HG03460 (cell line): ENCODE measurements around the gene ARPC5.
"Not testable (repeated sequence)": the region's sequence is repeated elsewhere in the genome, so short reads cannot be mapped to it uniquely, and the experiment has no call there.

ENCODE experiments used
- ATAC-seq: cut with Tn5 transposase; IDR thresholded peaks from one replicate; pipeline ENCODE4 v1.9.1; 2021; ENCODE audit not compliant: unreplicated experiment

The ARPC5 gene

GRCh38 chr1:183635606-183636333 is at the start of gene ARPC5:
TSS of gene ARPC5 (minus strand) at chr1:183635783. CDS start at chr1:183635659, 124 bp downstream.
- peak; percentile 84 for ATAC-seq

DNA sequence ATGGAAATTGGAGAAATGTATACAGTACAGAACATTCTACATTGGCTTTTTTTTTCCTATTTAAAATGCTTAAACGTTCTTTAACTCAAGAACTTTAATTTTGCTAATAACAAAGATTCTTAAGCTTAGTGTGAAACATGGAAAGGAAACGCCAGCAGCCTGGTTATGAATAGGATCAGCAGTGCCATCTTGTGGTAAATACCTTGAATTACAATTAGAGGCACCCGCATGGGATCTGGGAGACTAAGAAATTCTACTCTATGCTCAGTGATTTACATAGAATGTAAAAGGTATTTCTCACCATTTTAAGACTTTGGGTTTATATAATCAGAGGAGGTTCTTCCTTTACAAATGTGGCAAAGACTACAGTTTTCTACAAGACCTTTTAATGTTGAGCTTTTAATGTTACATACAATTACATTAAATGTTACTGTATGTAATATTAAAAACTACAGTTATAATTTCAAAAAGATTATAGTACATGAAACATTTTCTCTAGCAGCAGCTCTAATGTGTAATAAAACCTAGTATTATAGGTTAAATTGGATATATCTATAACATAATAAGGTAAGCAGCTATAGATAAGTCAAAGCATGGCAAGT is 49.6 kb upstream of the ARPC5 start:
- ATAC-seq: no peak

- ATAC-seq: not testable (repeated sequence)
These were observed 43.8 kb upstream of the ARPC5 start for GRCh38 chr1:183679363-183679762.

- ATAC-seq: no peak
These were observed 43.2 kb upstream of the ARPC5 start for GRCh38 chr1:183678819-183679218.

GRCh38 chr1:183676586-183677189 is 41.1 kb upstream of the ARPC5 start:
- no peak for ATAC-seq

- ATAC-seq: no peak
These were observed 40.5 kb upstream of the ARPC5 start for GRCh38 chr1:183675883-183676585.

DNA sequence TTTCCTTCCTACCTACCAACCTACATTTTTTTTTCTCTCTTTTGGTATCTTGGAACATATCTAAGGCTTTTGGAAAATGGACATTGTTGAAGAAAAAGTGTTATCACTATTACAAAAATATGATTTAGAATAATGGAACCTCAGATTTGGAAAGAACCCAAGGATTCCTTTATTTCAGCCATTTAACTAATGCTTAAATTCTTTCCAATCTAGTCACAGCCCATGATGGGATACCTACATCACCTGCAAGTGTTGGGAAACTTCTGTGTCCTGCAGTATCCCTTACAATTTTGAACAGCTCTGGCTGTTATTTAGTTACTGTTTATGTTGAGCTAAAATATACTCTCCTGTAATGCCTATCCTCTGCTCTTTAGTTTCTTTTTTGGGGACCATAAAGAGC is 39.8 kb upstream of the ARPC5 start:
- no peak for ATAC-seq

- no peak for ATAC-seq
These were observed 39.3 kb upstream of the ARPC5 start for GRCh38 chr1:183674886-183675285.

- no peak for ATAC-seq
These were observed 38.8 kb upstream of the ARPC5 start for GRCh38 chr1:183674339-183674738.

GRCh38 chr1:183673605-183674323 is 38.2 kb upstream of the ARPC5 start:
- no peak for ATAC-seq

DNA sequence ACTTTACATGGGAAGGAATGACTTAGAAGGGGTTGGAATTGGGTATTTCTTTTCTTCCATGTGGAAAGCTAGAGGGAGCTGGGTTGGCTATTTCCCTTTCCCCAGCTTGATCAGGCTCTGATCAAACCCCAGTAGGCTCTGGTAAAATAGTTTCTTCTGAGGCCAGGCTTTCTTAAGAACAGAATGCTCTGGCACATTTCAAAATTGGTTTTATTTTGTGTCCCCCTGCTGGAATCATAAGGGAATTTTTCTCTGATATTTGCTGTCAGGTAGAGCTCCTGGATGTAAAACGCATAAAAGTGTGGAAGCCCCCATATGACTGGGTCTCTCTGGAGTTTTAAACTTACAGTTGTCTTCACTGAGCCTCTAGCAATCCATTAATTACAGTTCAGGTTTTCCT is 34.6 kb upstream of the ARPC5 start:
- ATAC-seq: no peak

- ATAC-seq: no peak
These were observed 20.8 kb upstream of the ARPC5 start for GRCh38 chr1:183656355-183656754.

GRCh38 chr1:183655562-183656075 is 20.0 kb upstream of the ARPC5 start:
- peak; percentile 71 for ATAC-seq

DNA sequence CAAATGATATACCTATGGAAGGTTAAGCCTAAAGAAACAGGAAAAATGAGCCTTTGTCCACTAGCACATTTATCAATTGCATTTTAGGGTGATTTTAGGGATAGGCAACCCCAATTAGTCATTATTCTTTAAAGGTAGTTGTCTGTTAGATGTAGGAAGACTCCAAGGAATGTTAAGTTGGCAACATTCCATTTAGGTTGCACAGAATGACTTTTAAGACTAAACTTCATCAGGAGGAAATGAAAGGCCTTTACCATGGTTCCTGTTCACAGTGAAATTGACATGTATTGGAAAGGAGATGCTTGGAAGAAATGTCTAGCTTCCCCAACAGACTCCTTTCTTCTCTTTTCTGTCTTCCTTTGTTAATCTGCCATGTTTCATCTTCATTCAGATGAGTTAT is 19.1 kb upstream of the ARPC5 start:
- no peak for ATAC-seq

DNA sequence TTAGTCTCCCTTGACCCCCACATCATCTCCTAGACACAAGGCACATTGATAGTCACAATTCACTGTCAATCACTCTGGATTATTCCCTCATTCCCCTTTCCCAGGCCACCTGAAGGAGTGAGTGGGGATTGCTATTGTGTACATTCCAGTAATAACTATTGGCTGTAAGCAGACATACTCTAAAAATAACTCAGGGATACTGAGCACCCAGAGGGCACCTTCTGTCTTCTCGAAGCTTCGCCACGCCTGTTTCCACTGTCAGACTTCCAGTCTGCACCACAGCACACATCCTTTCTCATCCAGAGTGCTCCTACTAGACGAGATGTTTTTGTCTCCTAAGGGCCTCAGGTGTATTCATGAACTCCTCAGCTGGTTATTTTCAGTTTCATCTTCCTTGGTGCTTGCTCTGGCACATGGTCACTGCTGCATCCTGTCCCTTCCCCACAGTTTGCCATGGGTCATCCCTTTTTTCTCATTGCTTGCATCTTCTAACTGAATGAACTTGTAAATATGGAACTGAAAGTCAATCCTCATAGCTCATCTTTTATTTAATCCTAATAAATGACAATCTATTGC is 18.4 kb upstream of the ARPC5 start:
- ATAC-seq: peak; percentile 48

DNA sequence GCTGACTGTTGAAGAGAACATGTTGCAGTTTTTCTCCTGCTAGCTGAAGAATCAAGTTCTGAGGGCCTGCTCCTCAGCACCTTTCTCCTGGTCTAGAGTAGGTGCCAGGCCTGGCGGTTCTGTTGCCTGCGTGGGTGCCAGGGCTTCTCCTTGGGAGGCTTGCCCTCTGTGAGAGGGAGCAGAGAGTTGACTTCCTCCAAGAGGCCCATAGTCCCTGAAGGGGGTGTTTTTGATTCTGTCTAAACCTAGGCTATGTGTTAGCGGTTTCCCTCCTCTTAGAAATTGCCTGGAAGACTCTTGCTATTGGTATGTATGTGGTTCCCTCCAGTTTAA is 17.8 kb upstream of the ARPC5 start:
- no peak for ATAC-seq

- no peak for ATAC-seq
These were observed 17.2 kb upstream of the ARPC5 start, which contains the start of gene APOBEC4 for GRCh38 chr1:183652547-183653461. TSS of gene APOBEC4 (minus strand) at chr1:183653316. CDS start at chr1:183648781, 4,535 bp downstream.

GRCh38 chr1:183652107-183652506 is 16.5 kb upstream of the ARPC5 start:
- ATAC-seq: no peak

DNA sequence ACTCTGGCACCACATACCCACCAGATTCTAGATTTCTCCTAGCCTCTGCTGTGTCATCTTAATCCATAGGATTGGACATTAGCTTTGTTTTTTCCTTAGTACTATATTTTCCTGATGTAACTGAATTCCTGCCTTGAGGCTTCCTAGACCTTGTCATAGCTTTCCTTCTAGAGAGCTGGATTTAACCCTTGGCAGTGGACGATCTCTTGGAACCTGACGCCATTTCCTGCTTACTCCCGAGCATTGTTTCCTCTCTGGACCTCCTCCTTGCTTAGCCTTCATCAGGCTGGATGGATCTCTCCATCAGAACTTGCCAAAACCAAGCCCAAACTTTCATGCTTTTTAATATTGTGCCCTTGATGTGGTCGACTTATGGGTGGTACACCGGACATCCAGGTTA is 16.0 kb upstream of the ARPC5 start:
- ATAC-seq: no peak
